GM23248 (cell line): ENCODE measurements around the gene SGF29. TPM values are rescaled to one million over a fixed set of nuclear protein-coding genes. Genes with fewer than 3 reads are reported as not detected.

Source experiments
- DNase-seq: peaks from one replicate; pipeline ENCODE4 v3.0.0-alpha.2; 2015
- H2AFZ ChIP-seq: fragments of 200-600 bp; sonication (generic); 2 replicates; pipeline ENCODE4 v1.6.1; 2016; ENCODE audit warnings: antibody characterized with exemption
- H3F3A ChIP-seq: fragments of 200-600 bp; sonication (generic); 2 replicates; pipeline ENCODE4 v1.6.1; 2016; ENCODE audit warnings: mild to moderate bottlenecking, antibody characterized with exemption, mixed run types; ENCODE audit not compliant: insufficient read depth
- H3K27ac ChIP-seq: fragments of 200-600 bp; sonication (generic); 2 replicates; pipeline ENCODE4 v1.5.1; 2016; ENCODE audit warnings: mild to moderate bottlenecking
- H3K27me3 ChIP-seq: fragments of 200-600 bp; sonication (generic); replicated peaks from 2 replicates; pipeline ENCODE4 v1.6.1; 2016; ENCODE audit warnings: mild to moderate bottlenecking; ENCODE audit not compliant: insufficient read depth
- H3K36me3 ChIP-seq: fragments of 200-600 bp; sonication (generic); 2 replicates; pipeline ENCODE4 v1.6.1; 2016; ENCODE audit warnings: low read depth, mild to moderate bottlenecking
- H3K4me1 ChIP-seq: fragments of 200-600 bp; sonication (generic); 2 replicates; pipeline ENCODE4 v1.6.1; 2016; ENCODE audit warnings: mild to moderate bottlenecking; ENCODE audit not compliant: insufficient read depth
- H3K4me2 ChIP-seq: fragments of 200-600 bp; sonication (generic); one replicate; pipeline ENCODE4 v1.6.1; 2016; ENCODE audit warnings: mild to moderate bottlenecking; ENCODE audit not compliant: unreplicated experiment
- H3K4me3 ChIP-seq: fragments of 200-600 bp; sonication (generic); 2 replicates; pipeline ENCODE4 v1.5.1; 2016; ENCODE audit warnings: mild to moderate bottlenecking
- H3K79me2 ChIP-seq: fragments of 200-600 bp; sonication (generic); 2 replicates; pipeline ENCODE4 v1.6.1; 2016; ENCODE audit warnings: mild to moderate bottlenecking; ENCODE audit not compliant: insufficient read depth
- H3K9ac ChIP-seq: fragments of 200-600 bp; sonication (generic); 2 replicates; pipeline ENCODE4 v1.6.1; 2016; ENCODE audit warnings: mild to moderate bottlenecking
- H3K9me2 ChIP-seq: fragments of 200-600 bp; sonication (generic); 2 replicates; pipeline ENCODE4 v1.6.1; 2016; ENCODE audit warnings: mixed run types, mild to moderate bottlenecking, moderate library complexity; ENCODE audit not compliant: insufficient read depth
- H3K9me3 ChIP-seq: fragments of 200-600 bp; sonication (generic); one replicate; pipeline ENCODE4 v1.6.1; 2017; ENCODE audit warnings: low read depth
- H4K20me1 ChIP-seq: fragments of 200-600 bp; sonication (generic); 2 replicates; pipeline ENCODE4 v1.6.0; 2016; ENCODE audit not compliant: insufficient read depth
- EZH2 ChIP-seq: fragments of 200-600 bp; sonication (generic); IDR thresholded peaks from 2 replicates; pipeline ENCODE4 v1.6.1; 2018; ENCODE audit warnings: antibody characterized with exemption, mild to moderate bottlenecking; ENCODE audit not compliant: insufficient read depth, poor library complexity, severe bottlenecking
- EZH2phosphoT487 ChIP-seq: fragments of 200-600 bp; sonication (generic); IDR thresholded peaks from 2 replicates; pipeline ENCODE4 v1.6.1; 2018; ENCODE audit warnings: antibody characterized with exemption, moderate library complexity, mild to moderate bottlenecking, low read depth; ENCODE audit not compliant: insufficient read depth
- WGBS, 2 experiments: methylation state at CpG; one replicate each; pipeline ENCODE4 v1.1.6; 2015 to 2017; ENCODE audit warnings: low lambda C conversion rate in 2 of 2, low coverage in 1 of 2; ENCODE audit errors: missing lambda C conversion rate in 2 of 2; 5-methylcytosine and 5-hydroxymethylcytosine counted together
- in situ Hi-C: fragments of 300-500 bp; cut with MboI; formaldehyde crosslinking; loops from 2 replicates; pipeline ENCODE4 v1.15.0; 2020
- polyA plus RNA-seq: library from polyadenylated mRNA; unstranded; fragments of >200 nt; fragmentation: Nextera tagmentation; extraction: Ambion mirVana; gene quantifications from 2 replicates; pipeline ENCODE4 v1.2.1, GENCODE V29; 2016
- total RNA-seq: library from RNA; depleted of rRNA; stranded (reverse); fragments of >200 nt; shearing (Covaris generic); gene quantifications from 2 replicates; pipeline ENCODE4 v1.2.3, GENCODE V29; 2014

SGF29 gene
- total and polyA plus RNA-seq, 2 experiments from 2014 or later = 6.3 to 9.9 TPM

GRCh38 chr16:28585674-28586073 is 32.0 kb downstream of the SGF29 start:
- WGBS, 2 experiments = 91 to 92% methylated on average over 11 of the region's 11 CpGs
- H3K36me3 ChIP-seq = no peaks in the 10 kb centered on the region
- in situ Hi-C loops = no loop called here
- no peak overlapping the region for H3K27ac ChIP-seq
- no peak overlapping the region for H3K4me2 ChIP-seq
- no peaks in the 10 kb centered on the region for H3K79me2 ChIP-seq
- no peaks in the 10 kb centered on the region for H4K20me1 ChIP-seq
- no peak overlapping the region for H3K4me3 ChIP-seq
- no peaks in the 10 kb centered on the region for H3F3A ChIP-seq
- DNase-seq = no peak
- no peak overlapping the region for H3K9ac ChIP-seq
- no peak overlapping the region for H2AFZ ChIP-seq
- no peaks in the 10 kb centered on the region for H3K9me3 ChIP-seq
- H3K27me3 ChIP-seq = no peaks in the 10 kb centered on the region
- H3K9me2 ChIP-seq = no peaks in the 10 kb centered on the region
- TF ChIP-seq EZH2phosphoT487 (no peak), EZH2 (no peak)
- H3K4me1 ChIP-seq = no peaks in the 10 kb centered on the region

DNA sequence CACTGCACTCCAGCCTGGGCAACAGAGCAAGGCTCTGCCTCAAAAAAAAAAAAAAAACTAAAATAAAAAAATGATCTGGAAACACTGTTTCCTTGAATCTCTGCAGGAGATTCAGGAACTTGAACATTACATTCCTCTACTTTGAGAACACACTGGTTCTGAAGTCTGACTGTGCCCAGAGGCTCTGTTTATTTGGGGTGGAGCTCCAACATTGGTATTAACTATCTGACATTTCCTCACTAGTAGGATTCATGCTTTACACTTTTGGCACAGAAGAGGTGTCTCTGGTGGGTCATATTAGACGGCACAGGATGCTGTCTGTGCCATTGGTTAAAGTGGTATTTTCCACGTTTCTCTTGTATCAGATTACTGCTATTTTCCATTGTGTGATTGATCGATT is 32.7 kb downstream of the SGF29 start:
- no peak overlapping the region for H3K9ac ChIP-seq
- no peaks in the 10 kb centered on the region for H4K20me1 ChIP-seq
- in situ Hi-C loops = no loop called here
- 73 to 81% methylated on average over 3 of the region's 3 CpGs for WGBS, 2 experiments
- H3K9me2 ChIP-seq = no peaks in the 10 kb centered on the region
- H3K27ac ChIP-seq = no peak overlapping the region
- TF ChIP-seq EZH2 (no peak), EZH2phosphoT487 (no peak)
- H3K4me3 ChIP-seq = no peak overlapping the region
- H3K36me3 ChIP-seq = no peaks in the 10 kb centered on the region
- no peaks in the 10 kb centered on the region for H3K9me3 ChIP-seq
- H3K79me2 ChIP-seq = no peaks in the 10 kb centered on the region
- H3K4me1 ChIP-seq = no peaks in the 10 kb centered on the region
- DNase-seq = no peak
- H3K27me3 ChIP-seq = no peaks in the 10 kb centered on the region
- no peaks in the 10 kb centered on the region for H3F3A ChIP-seq
- H3K4me2 ChIP-seq = no peak overlapping the region
- H2AFZ ChIP-seq = no peak overlapping the region

- no peak overlapping the region for H3K9ac ChIP-seq
- TF ChIP-seq EZH2phosphoT487 = no peak
- TF ChIP-seq EZH2 = no peak
- H3K4me3 ChIP-seq = no peak overlapping the region
- in situ Hi-C loops = no loop called here
- WGBS, 2 experiments = 81 to 88% methylated on average over 8 of the region's 8 CpGs
- peak; percentile 26 for DNase-seq
- no peaks in the 10 kb centered on the region for H3K4me1 ChIP-seq
- H3K4me2 ChIP-seq = no peak overlapping the region
- no peak overlapping the region for H3K27ac ChIP-seq
- no peaks in the 10 kb centered on the region for H3F3A ChIP-seq
- H3K79me2 ChIP-seq = no peaks in the 10 kb centered on the region
- H3K36me3 ChIP-seq = no peaks in the 10 kb centered on the region
- no peaks in the 10 kb centered on the region for H4K20me1 ChIP-seq
- H3K9me3 ChIP-seq = no peaks in the 10 kb centered on the region
- H3K27me3 ChIP-seq = no peaks in the 10 kb centered on the region
- H3K9me2 ChIP-seq = no peaks in the 10 kb centered on the region
- no peak overlapping the region for H2AFZ ChIP-seq
Measured at GRCh38 chr16:28587386-28587785, 33.7 kb downstream of the SGF29 start.

DNA sequence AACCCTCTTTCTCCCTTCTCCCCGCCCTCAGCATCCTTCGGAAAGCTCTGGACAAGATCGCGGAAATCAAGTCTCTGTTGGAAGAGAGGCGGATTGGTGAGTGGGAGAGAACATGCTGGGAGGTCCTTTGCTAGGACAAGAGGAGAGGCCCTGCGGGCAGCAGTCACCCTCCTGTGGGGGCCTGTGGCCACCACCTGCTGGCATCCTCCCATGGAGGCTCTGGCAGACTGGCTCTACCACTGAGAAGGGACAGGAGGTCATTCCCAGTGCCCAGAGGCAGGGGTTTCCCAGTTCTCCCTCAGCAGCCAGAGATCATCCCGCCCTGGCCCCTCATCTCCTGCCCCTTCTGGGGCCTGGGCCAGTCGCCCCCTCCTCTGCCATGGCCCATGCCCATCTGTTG is 35.3 kb downstream of the SGF29 start:
- Histone ChIP-seq H3K27ac (no peak overlapping the region), H3K36me3 (no peaks in the 10 kb centered on the region), H3K27me3 (no peaks in the 10 kb centered on the region), H3K4me3 (no peak overlapping the region), H3K79me2 (no peaks in the 10 kb centered on the region), H3K4me1 (no peaks in the 10 kb centered on the region), H3K4me2 (no peak overlapping the region), H3K9ac (no peak overlapping the region), H4K20me1 (no peaks in the 10 kb centered on the region), H3F3A (no peaks in the 10 kb centered on the region), H3K9me3 (no peaks in the 10 kb centered on the region), H3K9me2 (no peaks in the 10 kb centered on the region), H2AFZ (no peak overlapping the region)
- 93 to 94% methylated on average over 8 of the region's 8 CpGs for WGBS, 2 experiments
- in situ Hi-C loops = no loop called here
- no peak for DNase-seq
- no peak for TF ChIP-seq EZH2phosphoT487
- TF ChIP-seq EZH2 = no peak

GRCh38 chr16:28589930-28590329 is 36.2 kb downstream of the SGF29 start:
- no peaks in the 10 kb centered on the region for H3K36me3 ChIP-seq
- no peaks in the 10 kb centered on the region for H3K4me1 ChIP-seq
- no peaks in the 10 kb centered on the region for H3K9me2 ChIP-seq
- H3K9me3 ChIP-seq = no peaks in the 10 kb centered on the region
- H3K9ac ChIP-seq = no peak overlapping the region
- no peak overlapping the region for H3K4me3 ChIP-seq
- no peak overlapping the region for H3K4me2 ChIP-seq
- H4K20me1 ChIP-seq = no peaks in the 10 kb centered on the region
- in situ Hi-C loops = no loop called here
- no peak overlapping the region for H2AFZ ChIP-seq
- H3K79me2 ChIP-seq = no peaks in the 10 kb centered on the region
- no peak for TF ChIP-seq EZH2
- TF ChIP-seq EZH2phosphoT487 = no peak
- no peak for DNase-seq
- H3K27ac ChIP-seq = no peak overlapping the region
- WGBS, 2 experiments = 95 to 98% methylated on average over 12 to 13 of the region's 13 CpGs
- H3K27me3 ChIP-seq = no peaks in the 10 kb centered on the region
- no peaks in the 10 kb centered on the region for H3F3A ChIP-seq
